ENCODE results near the gene NELL1. TPM values are rescaled to one million over a fixed set of nuclear protein-coding genes. Genes with fewer than 3 reads are reported as not detected.

The NELL1 gene
- total RNA-seq, 1 experiment from 2014 or later, result not detected

- intact Hi-C loops (cut with micrococcal nuclease; ENCODE audit: unreplicated experiment) (no loop called here), in situ Hi-C loops (cut with HindIII; ENCODE audit: low pct_unique_long_range_greater_than_20kb, low sequenced_read_pairs) (no loop called here)
- Histone ChIP-seq H3K27me3 (ENCODE audit: control insufficient read depth, insufficient read depth, low read length) (no peaks in the 10 kb centered on the region), H3K36me3 (ENCODE audit: control insufficient read depth, insufficient read depth, low read length) (no peaks in the 10 kb centered on the region), H3K4me1 (ENCODE audit: control insufficient read depth, insufficient read depth, low read length) (no peaks in the 10 kb centered on the region), H3K4me3 (ENCODE audit: low read depth in 2 of 2, low read length in 2 of 2) (no peak overlapping the region), H3K27ac (ENCODE audit: low read length) (no peak overlapping the region), H3K9me3 (ENCODE audit: control insufficient read depth, insufficient read depth, low read depth, low read length) (no peaks in the 10 kb centered on the region)
- POLR2A ChIA-PET, result no interaction called here
- DNase-seq (ENCODE audit: low read depth, low spot score) (no peak), ATAC-seq (no peak)
- no TSS peak for BruUV-seq (replicated peaks)
- TF ChIP-seq SIN3A (IDR thresholded peaks at IDR 0.05; ENCODE audit: borderline replicate concordance, insufficient read depth, low read depth, low read length) (no peak), TCF7L2 (IDR thresholded peaks at IDR 0.05; ENCODE audit: low read depth, low read length) (no peak), POLR2AphosphoS5 (IDR thresholded peaks at IDR 0.05; ENCODE audit: low read depth, low read length) (no peak), CTCF (IDR thresholded peaks at IDR 0.05) (no peak)
- TF ChIP-seq, protein P1, sequence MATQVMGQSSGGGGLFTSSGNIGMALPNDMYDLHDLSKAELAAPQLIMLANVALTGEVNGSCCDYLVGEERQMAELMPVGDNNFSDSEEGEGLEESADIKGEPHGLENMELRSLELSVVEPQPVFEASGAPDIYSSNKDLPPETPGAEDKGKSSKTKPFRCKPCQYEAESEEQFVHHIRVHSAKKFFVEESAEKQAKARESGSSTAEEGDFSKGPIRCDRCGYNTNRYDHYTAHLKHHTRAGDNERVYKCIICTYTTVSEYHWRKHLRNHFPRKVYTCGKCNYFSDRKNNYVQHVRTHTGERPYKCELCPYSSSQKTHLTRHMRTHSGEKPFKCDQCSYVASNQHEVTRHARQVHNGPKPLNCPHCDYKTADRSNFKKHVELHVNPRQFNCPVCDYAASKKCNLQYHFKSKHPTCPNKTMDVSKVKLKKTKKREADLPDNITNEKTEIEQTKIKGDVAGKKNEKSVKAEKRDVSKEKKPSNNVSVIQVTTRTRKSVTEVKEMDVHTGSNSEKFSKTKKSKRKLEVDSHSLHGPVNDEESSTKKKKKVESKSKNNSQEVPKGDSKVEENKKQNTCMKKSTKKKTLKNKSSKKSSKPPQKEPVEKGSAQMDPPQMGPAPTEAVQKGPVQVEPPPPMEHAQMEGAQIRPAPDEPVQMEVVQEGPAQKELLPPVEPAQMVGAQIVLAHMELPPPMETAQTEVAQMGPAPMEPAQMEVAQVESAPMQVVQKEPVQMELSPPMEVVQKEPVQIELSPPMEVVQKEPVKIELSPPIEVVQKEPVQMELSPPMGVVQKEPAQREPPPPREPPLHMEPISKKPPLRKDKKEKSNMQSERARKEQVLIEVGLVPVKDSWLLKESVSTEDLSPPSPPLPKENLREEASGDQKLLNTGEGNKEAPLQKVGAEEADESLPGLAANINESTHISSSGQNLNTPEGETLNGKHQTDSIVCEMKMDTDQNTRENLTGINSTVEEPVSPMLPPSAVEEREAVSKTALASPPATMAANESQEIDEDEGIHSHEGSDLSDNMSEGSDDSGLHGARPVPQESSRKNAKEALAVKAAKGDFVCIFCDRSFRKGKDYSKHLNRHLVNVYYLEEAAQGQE (IDR thresholded peaks at IDR 0.05; ENCODE audit: insufficient read depth in 1 of 2, low read depth in 2 of 2, low read length in 1 of 2), result no peak
- CTCF ChIA-PET, result no interaction called here
Measured at GRCh38 chr11:21104641-21105040, 435.3 kb downstream of the NELL1 start.

DNA sequence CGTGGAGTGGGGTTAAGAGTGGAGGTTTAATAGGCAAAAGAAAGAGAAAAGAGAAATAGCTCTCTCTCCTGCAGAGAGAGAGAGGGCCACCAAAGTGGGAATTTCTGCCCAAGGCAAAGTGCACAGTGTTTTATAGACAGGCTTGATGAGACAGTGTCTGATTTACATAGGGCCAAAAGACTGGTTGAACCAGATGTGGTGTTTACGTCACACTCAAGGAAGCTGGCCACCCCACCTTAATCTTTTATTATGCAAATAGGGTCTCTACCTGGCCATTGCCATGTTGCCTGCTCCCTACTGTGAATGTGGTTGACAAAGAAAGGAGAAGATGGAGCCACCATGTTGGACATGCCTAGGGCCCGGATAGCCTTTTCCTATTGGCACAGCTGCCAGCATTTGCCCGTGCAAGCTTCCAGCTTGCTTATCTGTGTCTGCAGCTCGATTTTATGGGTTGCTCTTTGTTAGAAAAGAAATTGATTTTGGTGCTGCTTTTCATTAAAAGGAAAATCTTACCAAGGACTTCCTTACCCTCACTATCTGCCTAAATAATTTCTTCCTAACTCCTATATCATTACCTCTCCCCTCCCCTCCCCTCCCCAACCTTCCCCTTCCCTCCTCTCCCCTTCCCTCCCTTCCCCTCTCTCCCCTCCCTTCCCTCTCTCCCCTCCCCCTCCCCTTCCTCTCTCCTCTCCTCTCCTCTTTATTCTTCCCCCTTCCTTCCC, 436.0 kb downstream of the NELL1 start:
- no peak for TF ChIP-seq CTCF (IDR thresholded peaks at IDR 0.05)
- TF ChIP-seq TCF7L2 (IDR thresholded peaks at IDR 0.05; ENCODE audit: low read depth, low read length), result no peak
- TF ChIP-seq POLR2AphosphoS5 (IDR thresholded peaks at IDR 0.05; ENCODE audit: low read depth, low read length), result no peak
- ChIA-PET POLR2A (no interaction called here), CTCF (no interaction called here)
- no peak for ATAC-seq
- in situ Hi-C loops (cut with HindIII; ENCODE audit: low pct_unique_long_range_greater_than_20kb, low sequenced_read_pairs) (no loop called here), intact Hi-C loops (cut with micrococcal nuclease; ENCODE audit: unreplicated experiment) (no loop called here)
- no peak for DNase-seq (ENCODE audit: low read depth, low spot score)
- Histone ChIP-seq H3K27ac (ENCODE audit: low read length) (no peak overlapping the region), H3K27me3 (ENCODE audit: control insufficient read depth, insufficient read depth, low read length) (no peaks in the 10 kb centered on the region), H3K9me3 (ENCODE audit: control insufficient read depth, insufficient read depth, low read depth, low read length) (no peaks in the 10 kb centered on the region), H3K4me3 (ENCODE audit: low read depth in 2 of 2, low read length in 2 of 2) (no peak overlapping the region), H3K4me1 (ENCODE audit: control insufficient read depth, insufficient read depth, low read length) (no peaks in the 10 kb centered on the region), H3K36me3 (ENCODE audit: control insufficient read depth, insufficient read depth, low read length) (no peaks in the 10 kb centered on the region)
- no TSS peak for BruUV-seq (replicated peaks)
